Posterior cingulate gyrus (tissue), 11 donors: ENCODE results near the gene FAM221B.
A peak's percentile ranks its signal among the peaks of the same experiment; 100 is the strongest.

Experiments used
- DNase-seq, 10 donors: peaks; one replicate each; pipeline versions ENCODE4 v3.0.0 to v3.0.0-alpha.2; 2020 to 2021; ENCODE audit warnings: mixed read lengths in 3 of 10
- intact Hi-C: fragments of 100-400 bp; cut with DNase I; formaldehyde crosslinking; loops from one replicate; pipeline ENCODE4 v1.15.1; 2023

Gene FAM221B

DNA sequence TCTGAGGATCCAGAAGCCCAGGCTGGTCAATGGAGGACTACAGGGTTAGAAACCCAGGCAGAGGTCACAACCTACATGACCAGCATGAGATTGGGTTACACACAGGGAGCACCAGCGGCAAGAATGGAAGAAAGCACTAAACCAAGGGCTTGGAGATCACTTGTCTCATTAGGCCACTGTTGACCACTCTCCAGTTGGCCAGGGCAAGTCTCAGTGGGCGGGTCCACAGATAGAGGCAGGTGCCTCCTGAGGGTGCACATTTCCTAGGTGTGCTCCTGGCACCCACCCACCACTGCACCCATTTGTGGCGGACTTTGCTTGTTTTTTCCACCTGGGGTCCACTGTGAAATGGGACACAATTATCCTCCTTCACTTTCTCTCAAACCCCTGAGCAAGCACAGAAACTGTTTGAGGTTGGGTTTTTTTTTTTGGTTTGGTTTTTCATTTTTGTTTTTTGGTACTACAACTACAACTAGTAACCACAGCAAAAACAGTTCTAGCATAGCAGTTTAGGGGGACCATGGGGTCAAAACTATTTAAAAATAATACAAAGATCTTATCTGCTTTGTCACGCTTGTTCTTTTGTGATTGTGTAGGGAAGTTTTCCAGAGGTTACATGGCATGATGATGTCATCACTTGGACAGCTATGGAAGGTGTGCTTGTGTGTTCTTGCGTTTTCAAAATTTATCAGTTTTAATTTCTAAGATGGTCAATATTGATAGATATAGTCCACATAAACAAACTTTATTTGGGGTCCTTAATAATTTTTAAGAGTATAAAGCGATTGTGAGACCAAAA, 31.0 kb downstream of the FAM221B start:
- peak in 1 of 10 donors; percentile 22 for DNase-seq
- intact Hi-C loops = no loop called here

DNA sequence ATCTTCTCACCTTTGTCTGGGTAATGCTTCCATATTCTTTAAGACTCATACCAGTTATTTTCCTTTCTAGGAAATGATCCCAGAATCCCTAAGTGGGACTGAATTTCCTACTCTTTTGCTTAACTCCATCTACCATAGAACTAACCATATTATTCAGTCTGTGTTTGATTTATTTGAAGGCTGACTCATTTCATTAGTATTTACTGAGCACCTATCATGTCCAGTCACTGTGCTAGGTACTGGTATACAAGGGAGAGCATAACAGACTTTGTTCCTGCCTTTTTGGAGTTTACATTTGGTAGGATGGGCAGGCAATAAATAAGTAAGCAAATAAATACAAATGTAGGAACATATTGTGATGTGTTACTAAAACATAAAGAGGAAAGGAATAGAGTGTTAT, 32.8 kb downstream of the FAM221B start:
- no peak for DNase-seq
- intact Hi-C loops = no loop called here

DNA sequence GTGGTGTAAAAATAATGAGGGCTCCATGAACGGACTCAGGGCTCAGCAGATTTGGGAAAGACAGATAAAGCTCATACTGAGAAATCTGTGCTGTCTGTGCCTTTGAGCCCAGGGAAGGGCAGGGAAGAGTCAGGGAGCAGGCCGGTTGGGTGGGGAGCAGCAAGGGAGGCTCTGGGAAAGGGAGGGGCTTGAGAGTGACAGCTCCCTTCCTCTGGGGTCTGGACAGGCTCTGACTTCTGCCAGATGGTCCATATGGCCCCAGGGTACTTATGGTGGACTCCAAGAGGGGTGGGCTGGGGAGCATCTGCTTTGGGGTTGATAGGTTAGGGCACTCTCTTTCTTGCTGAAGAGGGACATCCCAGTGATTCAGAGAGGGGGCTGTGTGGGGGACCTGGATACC, 35.1 kb downstream of the FAM221B start:
- DNase-seq = no peak
- intact Hi-C loops = loop anchor here (5.0 kb wide), 1 partner anchor 34 kb away; the partner anchor contains the start of genes FAM221B and TMEM8B

DNA sequence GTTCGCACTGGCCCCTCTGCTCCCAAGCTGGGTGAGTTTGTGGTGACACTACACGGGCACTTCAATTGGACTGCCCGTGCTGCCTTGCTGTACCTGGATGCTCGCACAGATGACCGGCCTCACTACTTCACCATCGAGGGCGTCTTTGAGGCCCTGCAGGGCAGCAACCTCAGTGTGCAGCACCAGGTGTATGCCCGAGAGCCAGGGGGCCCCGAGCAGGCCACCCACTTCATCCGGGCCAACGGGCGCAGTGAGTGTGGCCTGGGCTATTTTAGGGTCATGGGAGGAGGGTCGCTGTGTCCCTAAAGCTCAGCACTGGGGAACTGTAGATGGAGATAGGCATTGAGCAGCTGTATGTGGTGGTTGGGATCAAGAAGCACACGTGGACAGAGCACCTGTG, 35.7 kb downstream of the FAM221B start:
- intact Hi-C loops = loop anchor here (5.0 kb wide), 1 partner anchor 34 kb away; the partner anchor contains the start of genes FAM221B and TMEM8B
- DNase-seq = no peak

DNA sequence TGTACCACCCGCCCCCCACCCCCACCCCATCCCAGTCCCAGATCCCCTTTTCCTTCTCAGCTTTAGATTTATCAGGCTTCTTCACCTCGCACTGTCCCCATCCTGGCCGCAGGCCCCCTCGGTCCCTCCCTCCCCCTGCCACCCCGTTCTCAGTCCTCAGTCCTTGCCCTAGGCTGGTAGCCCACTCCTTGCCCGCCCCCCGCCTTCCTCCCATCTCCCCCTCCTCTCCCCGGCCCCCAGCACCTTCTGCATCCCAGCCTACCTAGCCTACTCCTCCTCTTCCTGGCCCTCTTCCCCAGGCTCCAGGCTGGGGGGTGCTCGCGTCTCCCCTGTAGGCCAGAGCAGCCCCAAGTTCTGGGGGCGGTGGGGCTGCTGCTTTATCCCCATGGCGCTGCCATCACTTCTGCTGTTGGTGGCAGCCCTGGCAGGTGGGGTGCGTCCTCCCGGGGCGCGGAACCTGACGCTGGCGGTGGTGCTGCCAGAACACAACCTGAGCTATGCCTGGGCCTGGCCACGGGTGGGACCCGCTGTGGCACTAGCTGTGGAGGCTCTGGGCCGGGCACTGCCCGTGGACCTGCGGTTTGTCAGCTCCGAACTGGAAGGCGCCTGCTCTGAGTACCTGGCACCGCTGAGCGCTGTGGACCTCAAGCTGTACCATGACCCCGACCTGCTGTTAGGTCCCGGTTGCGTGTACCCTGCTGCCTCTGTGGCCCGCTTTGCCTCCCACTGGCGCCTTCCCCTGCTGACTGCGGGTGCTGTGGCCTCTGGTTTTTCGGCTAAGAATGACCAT, 36.3 kb downstream of the FAM221B start:
- peak in 1 of 10 donors; percentile 87 for DNase-seq
- intact Hi-C loops = loop anchor here (5.0 kb wide), 1 partner anchor 35 kb away; the partner anchor contains the start of genes FAM221B and TMEM8B

DNA sequence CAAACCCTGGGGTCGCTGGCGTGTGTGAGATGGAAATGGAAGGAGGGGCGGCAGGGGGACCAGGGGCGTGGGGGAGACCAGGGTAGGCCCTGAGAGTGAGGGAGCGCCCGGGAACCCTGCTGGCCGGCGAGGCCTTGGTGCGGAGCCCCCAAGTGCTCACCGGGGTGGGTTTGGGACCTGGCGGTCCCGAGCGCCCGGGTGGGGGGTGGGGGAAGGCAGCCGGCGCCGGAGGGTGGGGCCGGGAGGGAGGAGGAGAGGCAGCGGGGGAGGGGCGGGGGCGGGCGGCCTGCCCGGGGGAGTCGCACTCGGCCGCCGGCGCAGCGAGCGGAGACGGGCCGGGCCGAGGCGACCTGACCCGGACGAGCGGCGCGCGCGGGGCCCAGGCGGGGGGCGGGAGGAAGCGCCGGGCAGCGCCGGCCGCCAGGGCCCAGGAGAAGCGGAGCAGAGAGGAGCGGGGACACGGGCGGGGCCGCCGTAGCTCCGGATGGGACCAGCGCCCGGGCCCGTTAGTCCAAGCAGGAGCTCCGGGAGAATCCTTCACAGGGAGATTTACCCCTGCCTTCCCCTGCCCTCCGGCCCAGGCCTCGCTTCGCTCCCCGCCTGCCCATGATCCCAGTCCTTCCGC, 37.1 kb downstream of the FAM221B start, which contains the start of gene NPR2:
NPR2 (plus strand) TSS at position 295 of the 625 bp plus-strand sequence. CDS start 818 bp downstream, outside the sequence.
- peak in 3 of 10 donors; percentile 19 to 91 (median 27) for DNase-seq
- intact Hi-C loops = loop anchor here (2.0 to 5.0 kb wide), 2 partner anchors 36 to 91 kb away; partner anchors contain the start of genes FAM221B and TMEM8B

DNA sequence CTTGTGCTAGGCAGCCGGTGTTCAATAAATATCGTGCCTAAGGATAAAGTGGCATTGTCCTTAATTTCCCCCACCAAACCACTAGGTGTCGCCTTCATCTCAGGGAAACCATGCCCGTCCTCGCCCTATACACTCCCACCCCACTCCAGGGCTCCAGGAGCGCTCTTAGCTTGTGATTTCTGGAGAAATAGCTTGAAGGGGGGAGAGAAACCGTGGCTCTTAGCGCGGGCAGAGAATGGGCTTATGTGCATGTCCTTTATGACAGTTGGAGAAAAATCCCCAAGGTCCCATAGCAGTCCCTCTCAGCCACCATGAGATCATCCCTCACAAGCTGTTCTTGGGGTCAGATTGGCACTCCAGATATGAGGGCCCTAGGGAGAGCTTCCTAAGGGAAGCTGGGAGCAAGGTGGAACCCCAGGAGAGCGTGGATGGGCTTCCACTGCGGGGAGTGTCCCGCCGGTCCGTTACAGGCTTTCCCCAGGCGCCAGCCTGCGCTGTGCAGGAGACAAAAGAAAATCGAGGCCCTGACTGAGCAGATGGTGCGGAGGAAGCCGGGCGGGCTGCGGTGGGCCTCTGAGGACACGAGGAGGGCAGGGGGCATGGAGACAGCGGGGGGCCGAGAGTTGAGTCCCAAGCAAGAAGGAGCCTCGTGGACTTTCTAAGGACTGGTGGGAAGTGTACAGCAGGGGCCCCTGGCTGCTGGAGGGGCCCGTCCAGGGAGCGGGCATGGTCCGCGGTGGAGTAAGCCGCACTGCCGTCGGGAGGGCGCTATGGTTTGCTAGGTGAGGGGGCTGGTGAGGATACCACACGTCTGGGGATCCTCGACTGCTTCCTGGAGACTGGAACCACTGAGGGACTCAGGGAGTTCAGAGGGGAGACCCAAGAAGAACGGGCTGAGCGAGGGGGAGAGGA, 37.9 kb downstream of the FAM221B start:
- intact Hi-C loops = loop anchor here (2.0 to 5.0 kb wide), 2 partner anchors 37 to 92 kb away; partner anchors contain the start of genes FAM221B and TMEM8B

DNA sequence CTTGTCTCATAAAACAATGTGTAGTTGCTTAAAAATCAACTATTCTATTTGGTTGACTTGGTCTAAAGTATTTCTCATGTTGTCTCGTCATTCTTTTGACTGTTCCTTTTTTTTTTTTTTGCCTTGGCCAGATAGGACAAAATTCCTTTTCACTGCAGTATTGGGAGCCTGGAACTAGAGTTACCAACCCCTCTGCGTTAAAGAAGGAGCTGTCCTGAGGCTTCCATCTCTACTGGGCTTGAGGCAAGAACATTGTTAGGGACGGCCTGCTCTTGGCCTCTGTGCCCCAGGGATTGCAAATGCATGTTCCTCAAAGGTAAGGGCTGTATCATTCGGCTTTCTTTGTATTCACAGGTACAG, 38.5 kb downstream of the FAM221B start:
- no peak for DNase-seq
- intact Hi-C loops = loop anchor here (2.0 to 5.0 kb wide), 2 partner anchors 37 to 93 kb away; partner anchors contain the start of genes FAM221B and TMEM8B

More for the DNA sequence above, 37.9 kb downstream of the FAM221B start:
- DNase-seq = peak in 7 of 10 donors; percentile 52 to 93 (median 72)

DNA sequence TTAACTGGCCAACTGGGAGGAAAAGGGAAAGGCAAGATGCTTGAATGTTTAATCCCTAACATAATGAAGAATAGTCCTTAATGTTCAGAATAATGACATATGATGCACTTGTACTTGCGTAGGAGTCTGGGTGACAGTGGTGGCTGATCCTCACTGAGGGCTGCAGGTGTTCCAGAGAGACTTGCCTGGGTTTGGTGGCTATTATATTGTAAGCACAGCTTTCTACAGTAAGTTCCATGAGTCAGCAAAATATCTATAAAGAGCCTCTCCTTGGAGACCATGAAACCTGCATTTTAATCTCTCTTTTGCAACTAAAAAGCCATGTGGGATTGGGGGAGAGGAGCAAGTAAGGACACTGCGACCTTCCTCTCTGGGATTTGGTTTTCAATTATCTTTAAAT, 39.0 kb downstream of the FAM221B start:
- intact Hi-C loops = no loop called here
- no peak for DNase-seq

DNA sequence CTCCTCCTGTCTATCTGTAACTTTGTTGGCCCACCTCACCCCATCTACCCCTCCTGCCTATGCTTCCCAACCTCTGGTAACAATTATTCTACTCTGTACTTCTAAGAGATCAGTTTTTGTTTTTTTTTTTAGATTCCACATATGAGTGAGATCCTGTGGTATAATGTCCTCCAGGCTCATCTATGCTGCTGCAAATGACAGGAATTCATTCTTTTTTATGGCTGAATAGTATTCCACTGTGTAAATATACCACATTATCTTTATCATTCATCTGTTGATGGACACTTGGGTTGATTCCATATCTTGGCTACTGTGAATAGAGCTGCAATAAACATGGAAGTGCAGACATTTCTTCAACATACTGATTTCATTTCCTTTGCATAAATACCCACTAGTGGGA, 45.1 kb downstream of the FAM221B start:
- no peak for DNase-seq
- intact Hi-C loops = no loop called here

DNA sequence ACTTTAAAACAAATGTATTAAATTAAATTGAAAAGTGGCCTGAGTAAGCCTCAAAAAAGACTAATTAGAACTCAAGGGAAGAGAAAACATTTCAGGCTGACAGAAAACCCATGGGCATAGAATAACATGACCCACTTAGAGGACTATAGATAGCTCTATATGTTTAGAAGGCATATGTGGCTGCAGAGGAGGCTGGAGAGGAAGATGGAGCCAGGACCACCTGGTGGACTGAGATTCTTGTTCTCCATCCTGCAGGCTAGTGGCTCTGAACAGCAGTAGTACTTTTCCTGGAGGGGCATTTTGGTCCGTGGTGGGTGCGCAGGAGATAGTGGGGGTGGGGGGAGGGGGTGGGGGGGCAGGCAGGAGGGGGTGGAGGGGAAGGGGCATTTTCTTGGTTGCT, 47.5 kb downstream of the FAM221B start:
- intact Hi-C loops = no loop called here

DNA sequence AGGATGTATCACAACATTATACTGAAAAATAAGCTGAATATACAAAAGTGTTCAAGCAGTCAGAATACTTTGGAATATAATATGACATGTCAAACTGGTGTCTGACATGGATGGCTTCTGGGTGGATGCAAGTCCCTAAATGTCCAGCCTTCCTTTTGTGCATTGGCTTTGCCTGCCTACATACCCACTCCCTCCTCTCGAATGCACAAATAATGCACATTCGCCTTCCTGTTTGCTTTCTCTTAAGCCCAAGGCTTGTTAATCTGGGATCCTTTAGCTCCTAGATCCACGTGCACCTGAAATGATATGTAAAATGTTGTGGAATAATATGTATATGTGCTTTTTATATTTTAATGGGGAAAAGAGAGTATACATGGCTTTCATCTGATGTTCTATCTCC, 50.0 kb downstream of the FAM221B start:
- intact Hi-C loops = no loop called here
- no peak for DNase-seq

More for the DNA sequence above, 47.5 kb downstream of the FAM221B start:
- peak in 1 of 10 donors; percentile 73 for DNase-seq

DNA sequence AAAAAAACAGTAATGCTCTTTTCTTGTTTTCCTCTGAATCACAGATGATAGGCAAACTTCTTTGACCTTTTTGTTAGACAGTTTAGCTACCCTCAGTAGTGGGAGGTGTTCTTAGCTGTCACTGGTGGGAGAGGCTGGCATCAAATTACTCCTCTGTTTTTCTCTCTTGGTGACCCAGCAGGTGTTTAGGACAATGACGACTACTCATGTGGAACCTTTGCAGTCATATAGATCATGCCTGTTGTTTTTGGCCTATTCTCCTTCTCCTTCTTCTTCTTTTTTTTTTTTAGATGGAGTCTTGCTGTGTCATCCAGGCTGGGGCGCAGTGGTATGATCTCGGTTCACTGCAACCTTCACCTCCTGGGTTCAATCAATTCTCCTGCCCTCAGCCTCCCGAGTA, 52.5 kb downstream of the FAM221B start:
- intact Hi-C loops = no loop called here
- DNase-seq = peak in 1 of 10 donors; percentile 40

DNA sequence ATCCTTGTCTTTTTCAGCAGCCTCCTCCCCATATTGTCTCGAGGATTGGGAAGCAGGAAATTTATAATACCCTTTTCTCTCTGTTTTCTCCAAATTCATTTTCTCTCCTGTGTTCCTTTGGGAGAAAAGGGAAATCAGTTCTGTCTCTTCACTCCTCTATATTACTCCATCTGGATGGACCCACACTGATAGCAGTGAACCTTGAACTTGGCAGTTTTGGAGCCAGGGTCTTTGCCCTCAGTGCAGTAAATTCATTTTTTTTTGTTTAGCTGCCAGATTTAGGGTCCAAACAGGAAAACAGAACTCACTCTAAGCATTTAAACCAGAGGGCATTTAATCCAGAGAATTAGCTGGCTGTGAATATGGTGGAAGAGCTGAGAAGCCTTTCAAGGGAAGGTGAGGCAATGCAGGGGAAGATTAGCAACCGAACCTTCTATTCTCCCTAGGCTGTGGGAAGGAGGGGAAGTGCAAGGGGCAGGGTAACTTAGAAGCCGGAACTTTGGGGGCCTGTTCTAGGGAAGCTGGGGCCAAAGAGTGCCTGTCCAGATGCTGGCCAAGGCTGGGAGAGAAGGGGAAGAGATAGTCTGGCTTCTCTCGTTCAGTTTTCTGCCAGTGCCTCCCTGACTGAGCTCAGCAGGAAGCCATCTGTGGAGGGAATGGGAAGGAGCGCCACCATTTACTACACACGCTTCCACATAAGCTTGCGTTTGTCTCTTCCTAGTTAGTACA, 53.5 kb downstream of the FAM221B start:
- intact Hi-C loops = no loop called here
- DNase-seq = peak in 1 of 10 donors; percentile 46

DNA sequence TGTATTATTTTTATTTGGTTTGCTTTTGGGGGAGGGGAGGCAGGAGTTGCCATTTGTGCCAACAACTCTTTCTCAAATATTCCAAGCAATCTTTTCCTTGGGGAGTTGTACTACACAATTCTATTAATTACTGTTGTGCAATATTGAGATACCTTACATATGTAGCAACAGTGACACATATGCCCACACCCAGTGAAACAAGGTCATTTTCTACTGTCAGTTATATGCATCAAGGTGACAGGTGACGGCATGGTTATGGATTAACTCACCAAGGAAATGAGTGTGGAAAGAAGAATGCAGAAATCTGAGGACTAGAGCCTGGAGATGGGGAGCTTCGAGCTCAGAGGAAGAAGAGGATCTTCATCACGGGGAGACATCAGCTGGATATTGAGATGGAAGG, 56.6 kb downstream of the FAM221B start:
- DNase-seq = no peak
- intact Hi-C loops = no loop called here

DNA sequence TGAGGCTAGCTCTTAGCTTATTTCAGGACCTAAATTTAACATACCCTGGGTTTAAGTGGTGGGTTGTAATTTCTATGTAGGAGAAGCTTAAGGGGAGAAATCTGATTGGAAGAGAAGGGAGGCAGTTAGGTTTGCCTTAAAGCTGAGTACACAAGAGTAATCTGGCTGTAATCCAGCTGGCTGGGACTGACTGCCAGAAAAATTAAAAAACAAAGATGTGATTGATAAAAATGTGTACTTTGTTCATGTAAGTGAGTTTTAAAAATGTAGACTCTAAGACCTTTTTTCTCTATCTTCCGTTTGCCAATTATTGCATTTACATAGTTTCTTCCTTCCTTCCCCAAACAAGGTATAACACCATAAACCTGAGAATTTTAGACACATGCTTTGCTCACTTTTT, 57.0 kb downstream of the FAM221B start:
- no peak for DNase-seq
- intact Hi-C loops = no loop called here

DNA sequence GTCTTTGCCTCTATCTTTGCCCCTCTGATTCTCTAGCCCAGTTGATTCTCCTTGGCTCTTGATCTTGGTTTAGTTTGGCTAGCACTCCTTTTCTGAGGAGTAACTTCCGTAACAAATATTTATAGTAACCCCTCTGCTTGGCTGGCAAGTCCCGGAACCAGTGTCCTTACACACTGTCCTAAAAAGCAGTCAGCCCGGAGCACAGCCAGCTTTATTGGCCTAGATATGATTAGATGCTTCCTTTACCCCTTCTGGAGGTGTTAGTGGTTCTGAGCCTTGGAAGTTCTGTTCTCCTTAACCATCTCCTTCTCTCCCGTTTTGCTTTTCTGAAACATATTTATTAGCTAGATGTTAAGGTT, 57.5 kb downstream of the FAM221B start:
- peak in 2 of 10 donors; percentile 73 to 81 for DNase-seq
- intact Hi-C loops = no loop called here

DNA sequence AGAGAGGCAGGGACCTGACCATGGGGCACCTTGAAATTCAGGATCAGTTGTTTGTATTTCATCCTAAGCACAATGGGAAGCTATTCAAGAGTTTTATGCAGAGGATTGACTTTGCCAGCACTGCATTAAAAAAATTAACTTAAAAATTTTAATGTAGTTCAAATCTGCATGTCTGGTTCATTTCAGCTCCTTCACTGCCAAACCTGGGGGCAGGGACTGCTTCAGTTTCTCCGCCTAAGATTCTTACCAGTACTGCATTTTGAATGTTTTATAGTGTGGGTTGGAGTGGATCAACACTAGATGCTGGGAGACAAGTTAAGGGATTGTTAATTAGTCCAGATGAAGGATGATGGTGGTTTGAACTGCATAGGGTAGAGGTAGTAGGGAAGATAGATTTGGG, 58.8 kb downstream of the FAM221B start:
- intact Hi-C loops = no loop called here
- no peak for DNase-seq

DNA sequence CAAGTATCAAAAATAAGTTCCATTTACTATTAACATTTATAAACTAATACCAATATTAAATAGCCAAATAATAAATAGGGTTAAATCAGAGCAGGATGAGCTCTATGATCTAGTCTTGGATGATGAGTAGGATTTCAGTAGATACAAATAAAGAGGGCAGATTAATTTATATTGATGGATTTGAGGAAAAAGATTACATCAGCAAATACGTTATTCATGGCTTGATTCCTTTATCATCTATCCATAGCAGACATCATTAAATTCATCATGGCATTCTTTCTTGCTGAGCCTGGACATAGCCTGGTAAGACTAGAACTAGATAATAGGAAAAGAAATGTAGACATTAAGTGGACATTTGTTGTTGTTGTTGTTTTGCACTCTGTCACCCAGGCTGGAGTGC, 61.1 kb downstream of the FAM221B start:
- no peak for DNase-seq
- intact Hi-C loops = no loop called here
